HL-60/S4 (cell line): ENCODE results near the gene TESMIN.

Experiments
- in situ Hi-C: fragments of 300-500 bp; cut with MboI; formaldehyde crosslinking; loops from 2 replicates; pipeline ENCODE4 v1.14.3; 2022; ENCODE audit warnings: low sequenced_read_pairs

The TESMIN gene

DNA sequence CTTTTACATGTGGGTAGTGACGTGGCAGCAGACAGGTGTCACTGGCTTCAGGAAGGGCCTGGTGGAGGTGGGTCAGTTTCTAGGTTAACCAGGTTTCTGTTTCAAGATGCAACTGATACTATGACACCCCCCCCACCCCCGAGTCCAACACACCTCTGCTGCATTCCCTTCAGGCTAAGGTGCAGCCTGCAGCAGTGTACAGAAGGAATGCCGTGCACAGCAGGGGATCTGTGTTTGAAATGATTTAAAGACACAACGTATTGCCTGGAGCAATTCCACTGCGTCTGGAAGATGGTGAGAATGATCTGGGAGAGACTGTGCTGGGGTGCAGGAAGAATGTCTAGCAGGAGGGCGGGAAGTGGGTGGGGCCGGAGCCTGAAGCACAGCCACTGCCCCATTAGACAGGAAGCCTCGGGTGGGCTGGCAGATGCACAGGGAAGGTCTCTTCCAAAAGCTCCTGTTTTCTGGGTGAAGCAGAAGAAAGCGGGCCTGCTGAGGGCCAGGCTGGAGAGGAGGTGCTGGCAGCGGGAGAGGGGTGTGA is 11.9 kb upstream of the TESMIN start:
- in situ Hi-C loops: no loop called here

GRCh38 chr11:68762481-68762880 is 11.2 kb upstream of the TESMIN start:
- in situ Hi-C loops: no loop called here

- in situ Hi-C loops: no loop called here
These were observed 10.5 kb upstream of the TESMIN start for GRCh38 chr11:68761801-68762200.

- in situ Hi-C loops: no loop called here
These were observed 8.7 kb upstream of the TESMIN start for GRCh38 chr11:68759991-68760390.

- in situ Hi-C loops: no loop called here
These were observed 6.4 kb upstream of the TESMIN start for GRCh38 chr11:68757711-68758110.

GRCh38 chr11:68756171-68756766 is 4.9 kb upstream of the TESMIN start:
- in situ Hi-C loops: no loop called here

GRCh38 chr11:68753300-68753699 is 2.0 kb upstream of the TESMIN start:
- in situ Hi-C loops: no loop called here

- in situ Hi-C loops: no loop called here
These were observed 355 bp downstream of the TESMIN start for GRCh38 chr11:68751004-68751325.

DNA sequence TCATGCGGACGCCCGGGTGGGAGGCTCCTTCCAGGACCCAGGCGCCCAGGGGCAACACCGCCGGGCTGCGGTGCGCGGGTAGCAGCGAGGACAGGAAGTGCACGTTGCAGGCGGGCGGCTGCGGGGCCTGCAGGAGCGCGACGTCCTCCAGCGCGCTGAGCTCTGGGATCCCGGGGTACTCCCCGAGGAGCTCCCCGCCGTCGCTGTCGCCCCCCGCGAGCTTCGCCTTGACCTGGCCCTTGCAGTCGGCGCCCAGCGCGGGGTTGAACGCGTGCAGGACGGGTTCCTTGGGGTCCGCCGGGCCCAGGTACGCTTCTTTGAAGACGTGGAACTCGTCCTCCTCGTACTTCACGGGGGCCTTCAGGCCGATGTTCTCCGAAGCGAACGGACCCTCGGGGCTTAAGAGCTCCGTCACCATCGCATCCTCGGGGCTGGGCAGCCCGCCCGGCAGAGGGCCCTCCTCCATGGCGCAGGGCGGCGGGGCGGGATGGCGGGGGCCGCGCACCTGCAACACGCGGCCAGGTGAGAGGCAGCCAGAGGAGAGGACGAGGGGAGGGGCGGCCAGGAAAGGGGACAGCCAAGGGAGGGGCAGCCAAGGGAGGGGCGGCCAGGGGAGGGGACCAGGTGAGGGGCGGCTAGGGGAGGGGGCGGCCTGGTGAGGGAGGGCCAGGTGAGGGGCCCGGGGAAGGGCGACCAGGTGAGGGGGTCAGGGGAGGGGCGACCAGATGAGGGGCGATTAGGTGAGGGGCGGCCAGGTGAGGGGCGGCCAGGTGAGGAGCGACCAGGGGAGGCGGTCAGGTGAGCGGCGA is 921 bp downstream of the TESMIN start:
- in situ Hi-C loops: no loop called here

- in situ Hi-C loops: no loop called here
These were observed 1.8 kb downstream of the TESMIN start for GRCh38 chr11:68749229-68750123.

DNA sequence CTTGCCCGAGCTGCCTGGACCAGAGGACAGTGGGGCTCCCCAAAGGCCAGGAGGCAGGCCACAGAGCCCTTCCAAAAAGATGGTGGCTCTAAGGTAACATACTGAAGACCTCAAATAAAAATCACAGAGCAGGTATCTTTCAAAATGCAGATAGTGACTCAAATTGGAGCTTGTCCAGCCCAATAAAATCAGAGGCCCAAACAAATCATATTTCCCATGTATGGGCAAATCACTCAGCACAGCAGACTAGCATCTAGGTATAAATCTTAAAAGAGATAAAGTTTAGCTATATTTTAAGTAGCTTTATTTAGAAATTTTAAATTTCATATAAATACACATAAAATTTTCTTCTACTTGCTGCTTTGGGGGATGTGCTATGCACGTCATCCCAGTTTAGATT is 3.3 kb downstream of the TESMIN start:
- in situ Hi-C loops: no loop called here

DNA sequence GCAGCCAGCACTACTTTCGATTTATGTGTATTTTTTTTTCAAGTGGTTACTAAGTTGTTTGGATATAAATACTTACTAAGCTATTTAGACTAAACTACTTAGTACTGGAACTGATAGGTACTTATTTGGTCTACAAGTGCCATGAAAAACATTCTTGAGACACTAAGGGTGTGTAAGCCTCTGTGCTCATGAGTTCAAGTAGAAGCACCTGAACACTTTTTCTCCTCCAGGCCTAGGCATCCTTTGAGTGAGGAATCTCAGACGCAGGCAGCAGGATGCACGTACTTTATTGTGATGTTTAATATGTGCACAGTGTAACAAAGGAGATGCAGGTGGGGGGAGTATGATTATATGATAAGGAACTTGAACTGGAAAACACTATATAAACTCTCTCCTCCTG is 7.8 kb downstream of the TESMIN start:
- in situ Hi-C loops: no loop called here

DNA sequence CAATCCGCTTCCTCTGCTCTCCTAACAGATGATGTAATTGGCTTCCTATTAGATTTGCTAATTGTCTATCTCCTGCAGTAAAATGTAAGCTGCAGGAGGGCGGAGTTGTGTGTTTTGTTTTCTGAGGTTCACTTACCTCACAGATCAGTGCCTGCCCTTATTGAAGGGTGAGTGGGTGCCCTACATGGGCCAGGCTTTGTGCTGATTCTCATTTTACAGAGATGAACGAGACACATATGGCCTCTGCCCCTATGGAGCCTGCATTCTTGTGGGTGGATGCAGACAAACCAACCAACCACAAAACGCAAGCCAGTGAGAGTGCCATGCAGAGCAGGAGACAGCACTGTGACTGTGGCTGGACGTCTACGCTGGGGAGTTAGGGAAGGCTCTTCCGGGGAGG is 9.9 kb downstream of the TESMIN start:
- in situ Hi-C loops: no loop called here

- in situ Hi-C loops: no loop called here
These were observed 15.7 kb downstream of the TESMIN start for GRCh38 chr11:68735646-68736045.

DNA sequence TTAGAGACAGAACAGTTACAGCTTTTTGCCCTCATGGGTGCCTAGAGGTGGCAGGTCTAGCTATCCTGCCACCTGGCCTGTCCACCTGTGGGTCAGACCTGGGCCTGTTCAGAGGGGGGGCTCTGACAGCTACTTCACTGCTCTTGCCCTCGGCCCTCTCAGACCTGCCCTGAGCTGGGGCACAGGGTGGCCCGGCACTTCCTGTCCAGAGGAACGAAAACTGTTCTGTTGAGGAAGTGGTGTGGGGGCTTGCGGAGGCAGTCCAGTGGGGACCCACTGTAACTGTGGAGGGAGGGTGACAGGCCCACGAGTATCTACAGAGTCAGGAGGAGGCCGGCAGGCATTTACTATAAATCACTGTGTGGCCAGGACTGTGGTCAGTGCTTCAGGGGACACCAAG is 16.2 kb downstream of the TESMIN start:
- in situ Hi-C loops: no loop called here

GRCh38 chr11:68734111-68734510 is 17.2 kb downstream of the TESMIN start:
- in situ Hi-C loops: no loop called here

- in situ Hi-C loops: no loop called here
These were observed 23.5 kb downstream of the TESMIN start for GRCh38 chr11:68727783-68728182.

DNA sequence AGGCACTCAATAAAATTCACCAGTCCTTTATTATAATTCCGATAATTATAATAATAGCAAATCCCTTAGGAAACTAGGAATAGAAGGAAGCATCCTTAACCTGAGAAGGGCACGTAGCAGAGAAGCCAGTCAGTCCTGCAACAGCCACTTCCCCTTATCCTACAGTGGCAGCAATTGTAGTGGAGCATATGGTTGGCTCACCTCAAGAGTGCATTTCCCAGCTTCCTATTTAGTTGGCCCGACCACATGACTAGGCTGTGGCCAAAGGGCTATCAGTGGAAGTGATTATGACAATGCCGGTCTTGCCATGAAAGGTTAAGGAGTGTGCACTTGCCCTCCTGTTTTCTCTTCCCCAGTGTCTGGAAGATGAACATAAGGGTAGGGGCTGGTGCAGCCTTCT is 27.0 kb downstream of the TESMIN start:
- in situ Hi-C loops: no loop called here

GRCh38 chr11:68722143-68722542 is 29.2 kb downstream of the TESMIN start:
- in situ Hi-C loops: no loop called here

GRCh38 chr11:68721075-68721474 is 30.2 kb downstream of the TESMIN start:
- in situ Hi-C loops: no loop called here

DNA sequence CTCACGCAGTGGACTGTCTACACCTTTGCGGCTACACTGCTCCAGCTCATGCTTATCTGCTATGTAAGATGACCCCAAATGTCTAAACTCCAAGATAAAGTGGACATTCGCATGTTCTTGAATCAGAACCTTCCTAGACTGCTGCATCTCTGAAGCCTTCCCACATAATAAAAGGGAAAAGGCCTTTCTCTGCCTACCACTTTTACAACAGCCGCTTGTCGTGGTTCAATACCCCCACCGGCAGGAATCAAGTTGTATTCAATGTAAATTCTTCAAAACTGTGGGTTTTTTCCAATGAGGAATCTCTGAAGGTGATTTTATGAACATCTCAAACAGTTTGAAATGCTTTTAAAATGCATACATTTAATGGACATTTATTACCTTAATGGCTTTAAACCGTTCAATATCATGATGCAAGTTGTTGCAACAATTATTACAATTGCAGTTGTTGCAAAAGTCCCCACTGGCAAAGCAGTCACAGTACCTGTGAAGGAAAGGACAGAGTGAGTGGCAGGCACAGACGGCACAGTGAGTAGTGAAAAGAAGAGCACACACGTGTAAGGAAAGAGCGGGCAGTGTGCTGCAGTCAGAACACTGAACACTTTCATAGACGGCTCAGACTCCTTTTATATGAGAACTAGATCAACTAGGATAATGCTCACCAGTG is 35.7 kb downstream of the TESMIN start:
- in situ Hi-C loops: no loop called here
